ENCODE data around the gene ATP11B. TPM values are rescaled to one million over a fixed set of nuclear protein-coding genes. Genes with fewer than 3 reads are reported as not detected.

ATP11B gene
- total RNA-seq, 1 experiment from 2014 or later, result 84.0 TPM

DNA sequence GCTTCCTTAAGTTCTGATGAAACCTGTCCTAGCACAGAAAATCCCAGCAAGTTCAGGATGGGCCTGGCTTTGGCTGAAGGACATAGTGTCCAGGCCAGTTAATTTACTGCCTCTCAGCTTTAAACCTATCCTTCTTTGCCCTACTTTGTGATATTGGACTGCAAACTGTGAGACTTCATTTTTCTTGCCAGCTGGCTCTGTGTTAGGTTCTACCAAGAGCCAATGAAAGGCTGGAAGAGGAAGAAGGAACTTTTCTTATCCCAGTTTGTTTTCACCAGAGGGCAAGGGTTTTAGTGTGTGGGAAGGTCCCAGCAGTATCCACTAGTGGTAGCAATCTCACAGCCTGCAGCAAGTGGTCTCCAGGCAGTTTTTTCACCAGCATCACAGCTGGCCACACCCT is 168.9 kb downstream of the ATP11B start:
- H3K36me3 Mint-ChIP-seq (ENCODE audit: insufficient read depth, unreplicated experiment), result peaks cover 28% of the 10 kb centered on the region
- no peak overlapping the region for H3K27ac Mint-ChIP-seq (ENCODE audit: unreplicated experiment)
- no peak overlapping the region for H3K4me3 Mint-ChIP-seq (ENCODE audit: low read depth, unreplicated experiment)

DNA sequence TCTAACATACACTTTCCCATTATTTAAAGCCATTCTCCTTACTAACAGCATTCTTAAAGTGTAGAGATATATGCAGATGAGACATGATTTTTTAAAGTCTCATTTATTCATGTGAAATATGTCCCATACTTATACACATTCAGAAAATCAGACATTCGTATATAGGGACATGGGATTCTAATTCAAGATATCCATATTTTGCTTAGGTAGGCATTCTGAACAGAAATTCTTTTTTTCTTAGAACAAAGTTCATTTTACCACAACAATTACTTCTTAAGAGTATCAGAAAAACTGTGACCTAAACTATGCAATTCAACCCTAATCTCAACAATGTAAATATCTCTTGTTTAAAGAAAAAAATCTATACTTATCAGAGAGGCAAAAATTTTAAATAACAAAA is 170.9 kb downstream of the ATP11B start:
- Mint-ChIP-seq H3K27me3 (ENCODE audit: unreplicated experiment) (no peaks in the 10 kb centered on the region), H3K4me1 (ENCODE audit: low read depth, unreplicated experiment) (peaks cover 32% of the 10 kb centered on the region), H3K4me3 (ENCODE audit: low read depth, unreplicated experiment) (no peak overlapping the region), H3K9me3 (ENCODE audit: low read depth, unreplicated experiment) (no peaks in the 10 kb centered on the region), H3K36me3 (ENCODE audit: insufficient read depth, unreplicated experiment) (peaks cover 18% of the 10 kb centered on the region), H3K27ac (ENCODE audit: unreplicated experiment) (no peak overlapping the region)
- no peak for DNase-seq
- BruUV-seq (replicated peaks), result no TSS peak
- TF ChIP-seq, protein P1, sequence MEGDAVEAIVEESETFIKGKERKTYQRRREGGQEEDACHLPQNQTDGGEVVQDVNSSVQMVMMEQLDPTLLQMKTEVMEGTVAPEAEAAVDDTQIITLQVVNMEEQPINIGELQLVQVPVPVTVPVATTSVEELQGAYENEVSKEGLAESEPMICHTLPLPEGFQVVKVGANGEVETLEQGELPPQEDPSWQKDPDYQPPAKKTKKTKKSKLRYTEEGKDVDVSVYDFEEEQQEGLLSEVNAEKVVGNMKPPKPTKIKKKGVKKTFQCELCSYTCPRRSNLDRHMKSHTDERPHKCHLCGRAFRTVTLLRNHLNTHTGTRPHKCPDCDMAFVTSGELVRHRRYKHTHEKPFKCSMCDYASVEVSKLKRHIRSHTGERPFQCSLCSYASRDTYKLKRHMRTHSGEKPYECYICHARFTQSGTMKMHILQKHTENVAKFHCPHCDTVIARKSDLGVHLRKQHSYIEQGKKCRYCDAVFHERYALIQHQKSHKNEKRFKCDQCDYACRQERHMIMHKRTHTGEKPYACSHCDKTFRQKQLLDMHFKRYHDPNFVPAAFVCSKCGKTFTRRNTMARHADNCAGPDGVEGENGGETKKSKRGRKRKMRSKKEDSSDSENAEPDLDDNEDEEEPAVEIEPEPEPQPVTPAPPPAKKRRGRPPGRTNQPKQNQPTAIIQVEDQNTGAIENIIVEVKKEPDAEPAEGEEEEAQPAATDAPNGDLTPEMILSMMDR (IDR thresholded peaks at IDR 0.05; ENCODE audit: unreplicated experiment), result no peak
- intact Hi-C loops (cut with micrococcal nuclease; ENCODE audit: unreplicated experiment), result no loop called here
- CTCF ChIA-PET, result no interaction called here

More for the DNA sequence above, 168.9 kb downstream of the ATP11B start:
- Mint-ChIP-seq H3K4me1 (ENCODE audit: low read depth, unreplicated experiment) (peaks cover 26% of the 10 kb centered on the region), H3K27me3 (ENCODE audit: unreplicated experiment) (no peaks in the 10 kb centered on the region), H3K9me3 (ENCODE audit: low read depth, unreplicated experiment) (no peaks in the 10 kb centered on the region)
- no TSS peak for BruUV-seq (replicated peaks)
- CTCF ChIA-PET, result no interaction called here
- intact Hi-C loops (cut with micrococcal nuclease; ENCODE audit: unreplicated experiment), result no loop called here
- no peak for DNase-seq
- TF ChIP-seq, protein P1 (IDR thresholded peaks at IDR 0.05; ENCODE audit: unreplicated experiment), result no peak

DNA sequence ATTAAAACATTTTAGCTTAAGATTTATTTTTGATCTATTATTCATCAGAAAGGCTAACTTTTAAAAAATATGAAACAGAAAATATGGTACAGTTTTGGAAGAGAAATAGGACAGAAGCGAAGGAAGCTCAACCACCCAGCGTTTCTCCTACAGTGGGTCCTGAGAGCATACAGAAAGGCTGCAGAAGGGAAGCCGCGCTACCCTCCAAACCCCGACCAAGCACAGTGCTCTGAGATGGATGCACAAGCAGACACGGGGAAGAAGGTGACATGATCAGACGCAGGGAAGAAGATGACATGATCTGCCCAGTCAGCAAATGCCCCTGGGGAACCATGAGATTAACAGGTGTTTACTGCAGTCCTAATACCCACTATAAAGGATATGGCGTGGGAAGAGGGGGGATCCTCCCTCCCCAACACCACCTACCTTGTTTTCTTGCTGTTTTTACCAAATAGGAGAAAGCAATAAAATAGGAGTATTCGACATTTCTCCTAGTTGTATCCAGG is 172.6 kb downstream of the ATP11B start:
- BruUV-seq (replicated peaks), result no TSS peak
- Mint-ChIP-seq H3K9me3 (ENCODE audit: low read depth, unreplicated experiment) (no peaks in the 10 kb centered on the region), H3K27me3 (ENCODE audit: unreplicated experiment) (no peaks in the 10 kb centered on the region), H3K4me1 (ENCODE audit: low read depth, unreplicated experiment) (peaks cover 40% of the 10 kb centered on the region), H3K4me3 (ENCODE audit: low read depth, unreplicated experiment) (no peak overlapping the region), H3K36me3 (ENCODE audit: insufficient read depth, unreplicated experiment) (peaks cover 10% of the 10 kb centered on the region), H3K27ac (ENCODE audit: unreplicated experiment) (no peak overlapping the region)
- TF ChIP-seq, protein P1 (IDR thresholded peaks at IDR 0.05; ENCODE audit: unreplicated experiment), result no peak
- intact Hi-C loops (cut with micrococcal nuclease; ENCODE audit: unreplicated experiment), result no loop called here
- DNase-seq, result no peak
- CTCF ChIA-PET, result no interaction called here

DNA sequence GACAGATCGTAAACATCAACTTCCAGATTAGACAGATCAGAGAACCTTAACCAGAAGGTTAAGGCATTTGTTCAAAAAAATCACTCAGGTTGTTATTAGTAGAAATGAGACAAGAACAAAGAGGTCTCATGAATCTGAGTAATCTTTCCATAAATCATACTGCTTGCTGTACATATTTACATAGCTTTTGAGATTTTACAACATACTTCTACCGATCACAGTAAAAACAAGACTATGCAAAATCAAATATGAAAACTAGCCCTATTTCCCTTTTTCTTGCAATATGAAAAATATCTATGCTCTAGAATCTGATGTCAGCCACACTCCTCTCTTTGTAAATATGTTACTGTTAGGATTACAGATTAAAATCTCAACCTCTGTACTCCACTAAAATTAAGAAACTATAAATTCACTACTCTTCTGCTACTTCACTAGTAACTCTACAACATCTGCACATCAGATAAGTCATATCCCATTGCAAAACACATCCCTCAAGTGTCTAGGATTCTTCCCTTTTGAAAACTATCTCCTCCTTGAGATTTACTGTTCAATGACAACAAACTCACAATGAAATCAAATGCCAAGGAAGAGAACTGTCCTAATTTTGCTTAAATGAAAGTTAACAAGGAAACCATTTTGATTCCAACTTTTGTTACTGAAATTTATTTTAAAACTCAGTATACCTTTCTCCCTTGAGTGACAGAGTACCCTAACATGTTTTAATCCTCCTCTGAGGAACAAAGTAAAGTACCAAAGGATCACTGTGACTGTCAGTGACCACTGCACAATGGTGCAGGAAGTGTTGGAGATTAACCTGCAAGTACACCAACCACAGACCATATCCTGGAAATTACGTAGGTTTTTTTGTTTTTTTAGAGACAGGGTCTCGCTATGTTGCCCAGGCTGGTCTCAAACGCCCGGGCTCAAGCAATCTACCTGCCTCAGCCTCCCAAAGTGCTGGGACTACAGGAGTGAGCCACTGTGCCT is 174.2 kb downstream of the ATP11B start:
- intact Hi-C loops (cut with micrococcal nuclease; ENCODE audit: unreplicated experiment), result no loop called here
- CTCF ChIA-PET, result no interaction called here
- no peaks in the 10 kb centered on the region for H3K27me3 Mint-ChIP-seq (ENCODE audit: unreplicated experiment)

More for the DNA sequence above, 174.2 kb downstream of the ATP11B start:
- Mint-ChIP-seq H3K4me3 (ENCODE audit: low read depth, unreplicated experiment) (no peak overlapping the region), H3K27ac (ENCODE audit: unreplicated experiment) (no peak overlapping the region), H3K4me1 (ENCODE audit: low read depth, unreplicated experiment) (peaks cover 44% of the 10 kb centered on the region), H3K36me3 (ENCODE audit: insufficient read depth, unreplicated experiment) (peaks cover 16% of the 10 kb centered on the region), H3K9me3 (ENCODE audit: low read depth, unreplicated experiment) (no peaks in the 10 kb centered on the region)
- TF ChIP-seq, protein P1 (IDR thresholded peaks at IDR 0.05; ENCODE audit: unreplicated experiment), result no peak
- no TSS peak for BruUV-seq (replicated peaks)
- DNase-seq, result no peak

All from Calu3 (cell line).